HG03064 (cell line): ENCODE results near the gene CRAT.

ENCODE experiments used
- ATAC-seq: cut with Tn5 transposase; IDR thresholded peaks from one replicate; pipeline ENCODE4 v1.9.1; 2021; ENCODE audit warnings: low read depth; ENCODE audit not compliant: unreplicated experiment

The CRAT gene

DNA sequence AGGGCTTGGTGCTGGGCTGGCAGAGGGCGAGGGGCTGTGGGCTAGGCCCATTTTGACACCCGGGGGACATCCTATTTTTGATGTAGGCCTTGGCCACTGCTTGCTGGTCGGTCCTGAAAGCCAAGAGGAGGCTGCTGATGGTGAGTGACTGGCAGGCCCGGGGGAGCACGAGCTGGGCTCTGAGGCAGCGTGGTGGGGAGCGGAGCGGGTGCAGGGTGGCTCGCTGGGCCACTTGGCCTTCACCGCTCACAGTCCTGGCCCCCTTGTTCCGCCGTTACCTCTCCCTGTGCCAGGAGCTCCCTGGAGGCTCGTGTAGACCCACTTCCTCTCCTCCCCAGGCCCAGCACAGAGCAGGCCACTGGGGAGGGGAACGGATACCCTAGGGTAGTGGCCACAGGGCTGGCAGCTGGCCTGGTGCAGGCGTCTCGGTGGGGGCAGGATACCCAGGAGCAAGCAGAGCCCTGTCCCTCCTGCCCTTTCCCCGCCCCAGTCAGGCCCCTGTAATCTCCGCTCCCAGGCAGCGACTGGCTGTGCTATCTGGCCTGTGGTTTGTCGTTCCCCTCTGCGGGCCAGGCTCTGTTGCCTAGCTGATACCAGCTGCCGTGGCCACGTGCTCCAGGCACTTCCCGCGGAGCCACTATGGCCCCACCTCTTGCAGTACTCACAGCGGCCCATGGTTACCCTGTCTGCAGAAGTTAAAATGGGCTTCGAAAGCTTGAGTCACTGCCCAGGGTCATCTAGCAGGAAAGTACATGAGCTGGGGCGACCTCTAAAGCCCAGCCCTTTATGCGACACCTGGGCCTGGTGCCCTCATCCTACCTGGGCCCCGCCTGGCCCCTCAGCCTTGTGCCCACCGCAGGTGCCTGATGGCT is 41.4 kb downstream of the CRAT start:
- peak; percentile 79 for ATAC-seq

DNA sequence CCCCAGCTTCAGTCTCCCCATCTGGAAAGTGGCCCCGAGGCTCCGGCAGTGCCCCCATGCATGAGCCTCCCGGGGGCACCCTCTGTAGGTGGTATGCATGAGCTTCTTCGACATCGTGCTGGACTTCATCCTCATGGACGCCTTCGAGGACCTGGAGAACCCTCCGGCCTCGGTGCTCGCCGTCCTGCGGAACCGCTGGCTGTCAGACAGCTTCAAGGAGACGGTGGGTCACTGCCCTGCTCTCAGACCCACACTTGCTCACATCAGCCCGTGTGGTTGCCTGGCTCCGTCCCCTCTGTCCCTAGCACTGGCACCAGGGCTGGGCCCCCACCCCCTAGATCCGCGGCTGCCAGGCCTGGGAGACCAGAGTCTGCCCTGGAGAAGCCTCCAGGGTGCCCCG is 42.5 kb downstream of the CRAT start:
- no peak for ATAC-seq

DNA sequence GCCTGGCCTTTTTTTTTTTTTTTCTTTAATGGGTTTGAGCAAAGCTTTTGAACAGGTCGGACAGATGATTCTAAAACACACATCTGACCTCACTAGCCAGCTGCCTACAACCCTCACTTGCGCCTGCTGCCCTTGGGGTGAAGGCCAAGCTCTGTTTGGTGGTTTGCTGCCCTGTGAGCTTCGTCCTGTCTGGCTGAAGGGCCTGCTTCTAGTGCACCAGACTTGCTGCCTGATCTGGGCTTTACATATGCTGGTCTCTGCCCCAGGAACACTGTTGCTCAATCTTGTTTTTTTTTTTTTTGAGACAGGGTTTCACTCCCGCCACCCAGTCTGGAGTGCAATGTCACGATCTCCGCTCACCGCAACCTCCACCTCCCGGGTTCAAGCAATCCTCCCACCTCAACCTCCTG is 46.1 kb downstream of the CRAT start:
- no peak for ATAC-seq

DNA sequence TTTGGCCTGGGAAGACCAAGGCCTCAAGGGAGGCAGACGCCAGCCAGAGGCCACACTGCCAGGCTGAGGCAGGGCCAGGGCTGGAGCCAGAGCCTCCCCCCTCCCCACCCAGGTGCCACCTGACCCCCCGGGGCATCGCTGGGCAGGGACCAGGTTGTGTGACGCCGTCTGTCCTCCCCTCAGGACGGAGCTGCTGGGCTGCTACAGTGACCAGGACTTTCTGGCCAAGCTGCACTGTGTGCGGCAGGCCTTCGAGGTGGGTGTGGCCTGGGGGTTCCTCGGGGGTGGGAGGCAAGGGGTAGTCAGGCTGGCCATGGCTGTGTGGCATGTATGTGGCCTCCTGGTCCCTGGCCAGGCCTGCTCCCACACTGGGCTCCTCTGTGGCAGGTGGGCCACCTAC is 47.5 kb downstream of the CRAT start:
- no peak for ATAC-seq

DNA sequence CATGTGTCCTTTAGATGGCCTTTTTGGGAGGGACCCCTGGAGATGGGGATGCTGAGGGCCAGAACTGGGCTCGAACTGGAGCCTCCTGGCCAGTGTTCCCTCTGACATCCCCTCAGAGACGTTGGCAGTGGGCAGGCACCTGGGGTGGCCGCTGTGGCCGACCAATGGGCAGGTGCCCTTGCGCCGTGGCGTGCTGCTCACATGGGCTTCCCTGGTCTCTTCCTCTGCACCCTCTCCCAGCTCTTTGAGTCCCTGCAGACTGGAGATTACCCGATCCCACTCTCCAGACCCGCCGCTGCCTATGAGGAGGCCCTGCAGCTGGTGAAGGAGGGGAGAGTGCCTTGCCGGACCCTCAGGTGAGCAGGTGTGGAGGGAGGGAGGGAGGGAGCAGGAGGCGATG is 49.6 kb downstream of the CRAT start:
- ATAC-seq: no peak

DNA sequence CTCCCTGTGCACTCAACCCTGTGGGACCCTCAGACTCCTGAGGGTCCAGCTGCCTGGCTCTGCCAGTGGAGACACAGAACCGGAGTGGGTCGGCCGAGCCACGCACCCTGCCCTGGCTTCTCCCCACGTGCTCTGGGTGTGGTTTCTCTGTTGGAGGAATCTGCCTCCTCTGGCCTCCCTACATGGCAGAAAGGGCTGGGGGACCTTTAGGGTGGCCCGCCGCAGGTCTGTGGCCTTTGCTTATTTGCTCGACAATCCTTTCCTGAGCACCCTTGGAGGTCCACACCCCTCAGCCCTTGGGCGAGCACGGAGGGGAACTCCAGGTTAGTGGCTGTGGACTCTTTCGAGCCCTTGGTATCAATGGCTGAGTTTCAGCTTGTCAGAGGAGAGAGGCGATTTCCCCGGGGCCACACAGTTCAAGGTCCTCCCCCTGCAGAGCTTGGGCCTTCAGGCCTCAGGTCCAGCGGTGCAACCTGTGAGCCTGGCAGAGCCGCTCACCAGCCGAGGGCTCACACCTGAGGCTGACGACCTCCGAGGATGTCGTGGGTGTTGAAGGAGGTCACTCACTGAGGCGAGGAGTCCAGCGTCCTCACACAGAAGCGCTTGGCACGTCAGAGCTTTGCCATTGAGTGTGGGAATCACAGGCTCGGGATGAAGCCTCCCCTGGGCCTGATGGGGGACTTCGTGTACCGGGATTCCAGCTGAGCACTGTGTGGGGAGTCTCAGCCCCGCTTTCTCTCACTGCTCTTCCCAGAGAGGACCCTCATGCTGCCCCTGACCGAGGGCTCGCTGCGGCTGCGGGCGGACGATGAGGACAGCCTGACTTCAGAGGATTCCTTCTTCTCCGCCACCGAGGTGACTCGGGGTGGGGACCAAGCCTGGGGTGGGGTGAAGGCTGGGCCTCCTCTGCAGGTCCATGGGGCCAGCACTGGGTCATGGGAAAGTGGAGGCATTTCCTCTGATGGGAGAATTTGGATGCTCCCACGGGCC is 50.5 kb downstream of the CRAT start:
- ATAC-seq: no peak

DNA sequence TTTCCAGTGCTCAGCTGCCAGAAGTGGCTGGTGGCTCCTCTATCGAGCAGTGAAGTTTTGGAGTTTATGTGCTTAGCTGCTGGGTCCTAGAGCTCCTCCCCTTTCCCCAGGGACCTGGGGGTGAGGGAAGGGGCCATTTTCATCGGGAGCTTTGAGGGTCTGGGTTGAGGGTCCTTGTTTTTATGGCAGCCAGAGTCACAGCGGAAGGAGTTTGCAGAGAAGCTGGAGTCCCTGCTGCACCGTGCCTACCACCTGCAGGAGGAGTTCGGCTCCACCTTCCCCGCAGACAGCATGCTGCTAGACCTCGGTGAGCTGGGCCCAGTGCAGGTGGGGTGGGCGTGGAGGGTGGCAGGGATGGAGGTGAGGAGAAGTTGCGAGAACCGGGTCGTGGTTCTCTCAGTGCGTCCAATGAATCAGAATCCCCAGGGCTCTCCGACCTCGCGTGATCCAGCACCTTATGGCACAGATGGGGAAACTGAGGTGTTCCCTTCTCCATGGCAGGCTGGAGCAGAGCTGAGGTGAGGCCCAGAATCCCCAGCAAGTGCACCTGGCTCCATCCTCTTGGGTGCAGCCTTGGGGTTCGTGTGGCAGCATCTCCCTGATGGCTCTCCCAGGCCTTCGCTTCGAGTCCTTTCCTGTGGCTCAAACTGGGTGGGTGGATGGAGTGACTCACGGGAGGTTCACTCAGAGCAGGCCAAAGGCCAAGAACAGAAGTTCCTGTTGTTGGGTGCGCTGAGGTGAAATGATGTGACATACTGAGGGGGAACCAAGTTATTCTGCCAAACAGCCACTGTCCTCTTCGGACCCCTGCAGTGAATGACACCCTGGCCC is 51.4 kb downstream of the CRAT start:
- ATAC-seq: no peak

DNA sequence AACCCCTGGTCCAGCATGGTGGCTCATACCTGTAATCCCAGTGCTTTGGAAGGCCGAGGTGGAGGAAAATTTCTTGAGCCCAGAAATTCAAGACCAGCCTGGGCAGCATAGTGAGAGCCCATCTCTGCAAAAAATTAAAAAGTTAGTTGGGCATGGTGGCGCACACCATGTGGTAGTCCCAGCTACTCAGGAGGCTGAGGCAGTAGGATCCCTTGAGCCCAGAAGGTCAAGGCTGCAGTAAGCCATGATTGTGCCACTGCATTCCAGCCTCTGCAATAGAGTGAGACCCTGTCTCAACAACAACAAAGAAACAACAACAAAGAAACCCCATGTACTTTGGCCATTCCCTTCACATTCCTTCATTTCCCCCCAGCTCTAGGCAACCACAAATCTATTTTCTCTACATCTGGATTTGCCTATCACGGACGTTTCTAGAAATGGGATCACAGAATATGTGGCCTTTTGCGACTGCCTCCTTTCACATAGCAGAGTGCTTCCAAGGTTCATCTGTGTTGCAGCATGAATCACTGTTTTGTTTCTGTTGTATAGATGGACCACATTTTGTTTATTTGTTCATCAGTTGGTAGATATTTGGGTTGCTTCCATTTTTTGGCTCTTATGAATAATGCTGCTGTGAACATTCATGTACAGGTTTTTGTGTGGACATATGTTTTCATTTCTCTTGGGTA is 56.3 kb downstream of the CRAT start:
- no peak for ATAC-seq

DNA sequence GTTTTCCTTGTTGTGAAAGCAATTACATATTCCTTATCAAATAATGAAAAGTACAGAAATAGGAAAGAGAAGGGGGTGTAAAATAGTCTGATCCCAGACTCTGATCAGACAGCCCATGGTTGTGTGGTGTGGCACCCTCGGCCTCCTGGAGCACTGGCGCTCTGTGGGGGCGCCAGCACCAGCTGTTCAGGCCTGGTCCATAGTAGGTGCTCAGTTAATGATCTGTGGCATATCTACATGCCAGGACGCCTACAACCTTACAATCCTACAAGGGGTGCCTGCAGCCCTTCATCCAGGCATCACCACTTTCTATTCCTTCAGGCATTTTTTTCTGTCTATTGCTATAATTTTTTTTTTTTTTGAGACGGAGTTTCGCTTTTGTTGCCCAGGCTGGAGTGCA is 57.6 kb downstream of the CRAT start:
- ATAC-seq: no peak

DNA sequence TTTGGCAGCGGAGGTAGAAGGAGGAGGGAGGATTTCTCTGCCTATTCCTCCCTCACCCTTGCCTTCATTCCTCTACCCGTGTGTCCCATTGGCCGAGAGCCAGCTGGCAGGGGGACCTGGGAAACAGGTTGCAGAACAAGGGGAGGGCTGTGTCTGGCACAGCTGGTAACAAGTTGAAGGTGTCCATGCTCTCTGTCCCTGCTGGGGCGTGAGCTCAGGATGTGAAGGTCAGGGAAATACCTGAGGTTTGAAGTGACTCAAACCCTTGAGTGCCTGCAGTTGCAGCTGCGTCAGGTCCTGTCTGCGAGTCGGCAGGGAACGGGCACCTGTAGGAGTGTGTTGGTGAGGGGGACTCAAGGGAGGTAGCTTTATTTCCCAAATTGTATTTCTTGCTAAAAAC is 58.0 kb downstream of the CRAT start:
- no peak for ATAC-seq
